Measurements from ENCODE around the gene B3GALT4. TPM values are rescaled to one million over a fixed set of nuclear protein-coding genes. Genes with fewer than 3 reads are reported as not detected.
A peak's percentile ranks its signal among the peaks of the same experiment; 100 is the strongest.

Gene B3GALT4
- total and polyA plus RNA-seq, 12 donors, result 2.6 to 23.7 (median 13.7) TPM

GRCh38 chr6:33249732-33250630, 26.9 kb upstream of the B3GALT4 start:
- no peak for TF ChIP-seq CTCF (IDR thresholded peaks at IDR 0.05)
- no peak for TF ChIP-seq POLR2A (IDR thresholded peaks at IDR 0.05)
- Histone ChIP-seq H3K36me3 (replicated peaks in 1 of 2) (no peaks in the 10 kb centered on the region), H3K27ac (peak overlapping the region; percentile 83 to 96 (median 89)), H3K27me3 (no peaks in the 10 kb centered on the region), H3K4me3 (peak overlapping the region in 3 of 4 donors; percentile 37 to 63 (median 40)), H3K4me1 (replicated peaks in 1 of 2) (peaks cover 20 to 23% of the 10 kb centered on the region in 2 donors), H3K9me3 (replicated peaks in 1 of 3) (no peaks in the 10 kb centered on the region)
- 7 to 24% (median 10%) methylated on average over 7 to 15 of the region's 15 CpGs for WGBS, 4 donors
- intact Hi-C loops (cut with DNase I), result loop anchor here (5.0 to 10.0 kb wide), 5 partner anchors 38 to 235 kb away; partner anchors contain the start of gene RING1 (in 1 of the 2)
- peak in 6 of 7 donors; percentile 46 to 72 (median 51) for DNase-seq

DNA sequence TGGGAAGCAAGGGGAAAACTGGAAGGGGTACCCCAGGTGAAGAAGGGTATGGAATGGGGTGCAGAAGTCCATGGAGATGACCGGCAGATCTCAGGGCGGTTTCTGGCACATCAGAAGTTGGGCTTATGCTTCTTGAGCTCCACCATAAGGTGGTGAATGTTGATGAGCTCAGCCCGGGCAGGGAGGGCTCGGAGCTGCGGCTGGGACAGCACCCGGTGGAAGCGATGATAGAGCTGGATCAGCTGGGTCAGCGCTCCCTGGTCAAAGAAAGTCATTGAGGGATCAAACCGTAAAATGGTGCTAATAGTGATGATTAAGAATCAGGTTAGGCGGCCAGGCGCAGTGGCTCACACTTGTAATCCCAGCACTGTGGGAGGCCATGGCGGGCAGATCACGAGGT, 26.2 kb upstream of the B3GALT4 start:
- peak in 1 of 7 donors; percentile 22 for DNase-seq
- Histone ChIP-seq H3K27ac (peak overlapping the region; percentile 83 to 96 (median 89)), H3K9me3 (replicated peaks in 1 of 3) (no peaks in the 10 kb centered on the region), H3K4me1 (replicated peaks in 1 of 2) (peaks cover 20 to 23% of the 10 kb centered on the region in 2 donors), H3K27me3 (no peaks in the 10 kb centered on the region), H3K4me3 (no peak overlapping the region), H3K36me3 (replicated peaks in 1 of 2) (no peaks in the 10 kb centered on the region)
- WGBS, 4 donors, result 92 to 98% (median 95%) methylated on average over 13 of the region's 13 CpGs
- TF ChIP-seq POLR2A (IDR thresholded peaks at IDR 0.05) (no peak), CTCF (IDR thresholded peaks at IDR 0.05) (no peak)
- intact Hi-C loops (cut with DNase I), result no loop called here

GRCh38 chr6:33251395-33252012, 25.4 kb upstream of the B3GALT4 start:
- Histone ChIP-seq H3K9me3 (replicated peaks in 1 of 3) (no peaks in the 10 kb centered on the region), H3K4me1 (replicated peaks in 1 of 2) (peaks cover 20 to 23% of the 10 kb centered on the region in 2 donors), H3K36me3 (replicated peaks in 1 of 2) (no peaks in the 10 kb centered on the region), H3K4me3 (no peak overlapping the region), H3K27ac (no peak overlapping the region), H3K27me3 (no peaks in the 10 kb centered on the region)
- WGBS, 4 donors, result 80 to 88% (median 86%) methylated on average over 6 of the region's 6 CpGs
- intact Hi-C loops (cut with DNase I), result no loop called here
- DNase-seq, result peak in 1 of 7 donors; percentile 8
- TF ChIP-seq CTCF (IDR thresholded peaks at IDR 0.05), result no peak
- no peak for TF ChIP-seq POLR2A (IDR thresholded peaks at IDR 0.05)

DNA sequence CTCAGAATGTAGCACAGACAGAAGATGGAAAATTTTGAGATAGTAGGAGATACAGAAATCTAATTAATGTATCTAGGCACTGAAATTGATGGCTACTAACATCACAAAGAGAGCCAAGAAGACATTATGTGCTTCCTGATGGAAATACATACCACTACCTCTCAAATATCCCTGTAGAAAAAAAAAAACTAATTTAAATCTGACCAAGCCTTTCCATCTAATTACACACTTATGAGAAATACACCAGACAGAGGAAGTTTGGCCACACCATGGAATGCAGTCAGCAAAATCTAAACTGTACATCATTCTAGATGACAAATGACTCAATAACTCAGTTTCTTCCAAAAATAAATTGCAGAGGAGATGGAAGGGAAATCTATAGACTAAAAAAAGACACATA, 24.2 kb upstream of the B3GALT4 start:
- Histone ChIP-seq H3K9me3 (replicated peaks in 1 of 3) (no peaks in the 10 kb centered on the region), H3K27ac (no peak overlapping the region), H3K36me3 (replicated peaks in 1 of 2) (peaks cover 0 to 4% of the 10 kb centered on the region in 2 donors), H3K4me3 (no peak overlapping the region), H3K4me1 (replicated peaks in 1 of 2) (peaks cover 20 to 23% of the 10 kb centered on the region in 2 donors), H3K27me3 (no peaks in the 10 kb centered on the region)
- intact Hi-C loops (cut with DNase I), result no loop called here
- DNase-seq, result no peak
- TF ChIP-seq CTCF (IDR thresholded peaks at IDR 0.05) (no peak), POLR2A (IDR thresholded peaks at IDR 0.05) (no peak)

Measured in adrenal gland (tissue), 12 donors.